Measurements from ENCODE around the gene EMC8.

EMC8 gene

DNA sequence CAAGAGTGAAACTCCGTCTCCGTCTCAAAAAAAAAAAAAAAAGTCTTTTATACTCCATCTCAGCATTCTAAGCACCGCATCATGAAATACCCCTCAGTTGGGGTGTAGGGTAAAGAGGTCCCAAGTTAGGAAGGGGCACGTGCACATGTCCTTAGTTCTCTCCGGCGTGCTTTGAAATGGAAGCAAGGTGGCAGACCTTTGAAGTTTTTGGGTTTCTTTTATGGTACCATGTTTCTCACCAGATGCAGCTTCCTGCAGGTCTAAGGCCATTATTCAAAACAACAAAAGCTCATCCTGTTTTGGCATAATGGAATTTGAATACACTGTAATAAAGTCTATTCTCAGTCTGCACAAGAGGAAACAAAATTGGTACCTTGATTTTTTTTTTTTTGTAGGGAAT, 9.6 kb downstream of the EMC8 start:
- no peaks in the 10 kb centered on the region for H3K36me3 ChIP-seq (ENCODE audit: control insufficient read depth, insufficient read depth, low read length)
- no peak overlapping the region for H2AFZ ChIP-seq
- peaks cover 50% of the 10 kb centered on the region for H3K79me2 ChIP-seq
- H3K4me3 ChIP-seq (ENCODE audit: low read depth, low read length) = no peak overlapping the region
- H3K9me3 ChIP-seq (ENCODE audit: control insufficient read depth, low read length) = no peaks in the 10 kb centered on the region
- H3K4me2 ChIP-seq (ENCODE audit: low read length) = no peak overlapping the region
- TF ChIP-seq, protein P1, sequence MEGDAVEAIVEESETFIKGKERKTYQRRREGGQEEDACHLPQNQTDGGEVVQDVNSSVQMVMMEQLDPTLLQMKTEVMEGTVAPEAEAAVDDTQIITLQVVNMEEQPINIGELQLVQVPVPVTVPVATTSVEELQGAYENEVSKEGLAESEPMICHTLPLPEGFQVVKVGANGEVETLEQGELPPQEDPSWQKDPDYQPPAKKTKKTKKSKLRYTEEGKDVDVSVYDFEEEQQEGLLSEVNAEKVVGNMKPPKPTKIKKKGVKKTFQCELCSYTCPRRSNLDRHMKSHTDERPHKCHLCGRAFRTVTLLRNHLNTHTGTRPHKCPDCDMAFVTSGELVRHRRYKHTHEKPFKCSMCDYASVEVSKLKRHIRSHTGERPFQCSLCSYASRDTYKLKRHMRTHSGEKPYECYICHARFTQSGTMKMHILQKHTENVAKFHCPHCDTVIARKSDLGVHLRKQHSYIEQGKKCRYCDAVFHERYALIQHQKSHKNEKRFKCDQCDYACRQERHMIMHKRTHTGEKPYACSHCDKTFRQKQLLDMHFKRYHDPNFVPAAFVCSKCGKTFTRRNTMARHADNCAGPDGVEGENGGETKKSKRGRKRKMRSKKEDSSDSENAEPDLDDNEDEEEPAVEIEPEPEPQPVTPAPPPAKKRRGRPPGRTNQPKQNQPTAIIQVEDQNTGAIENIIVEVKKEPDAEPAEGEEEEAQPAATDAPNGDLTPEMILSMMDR (IDR thresholded peaks at IDR 0.05) = no peak
- H3K27me3 ChIP-seq (ENCODE audit: control insufficient read depth, insufficient read depth, low read length) = no peaks in the 10 kb centered on the region
- no peak overlapping the region for H3K27ac ChIP-seq
- H3K9ac ChIP-seq = no peak overlapping the region
- H3K4me1 ChIP-seq = no peaks in the 10 kb centered on the region

DNA sequence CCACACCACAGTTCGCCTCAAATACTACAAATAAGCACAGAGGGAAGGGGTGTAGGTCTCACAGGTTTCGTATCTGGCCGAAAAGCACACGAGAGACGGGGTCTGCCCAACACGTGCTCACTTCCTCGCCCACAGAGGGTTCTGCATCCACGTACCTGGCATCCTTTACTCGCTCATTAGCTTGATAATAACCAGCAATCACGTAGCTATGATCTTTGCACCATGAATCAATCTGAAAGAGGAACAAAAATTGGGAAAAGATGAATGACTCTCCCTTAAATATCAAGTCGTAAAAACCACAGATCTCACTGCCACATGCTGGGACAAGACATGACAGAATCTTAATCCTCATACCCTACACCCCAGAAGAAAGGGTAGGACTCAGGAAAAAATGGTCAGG, 10.5 kb downstream of the EMC8 start:
- TF ChIP-seq, protein P1 (IDR thresholded peaks at IDR 0.05) = no peak
- peaks cover 49% of the 10 kb centered on the region for H3K79me2 ChIP-seq
- no peak overlapping the region for H3K27ac ChIP-seq
- no peaks in the 10 kb centered on the region for H3K4me1 ChIP-seq
- H3K9ac ChIP-seq = no peak overlapping the region
- H3K9me3 ChIP-seq (ENCODE audit: control insufficient read depth, low read length) = no peaks in the 10 kb centered on the region
- no peaks in the 10 kb centered on the region for H3K36me3 ChIP-seq (ENCODE audit: control insufficient read depth, insufficient read depth, low read length)
- no peak overlapping the region for H3K4me3 ChIP-seq (ENCODE audit: low read depth, low read length)
- H2AFZ ChIP-seq = no peak overlapping the region
- H3K27me3 ChIP-seq (ENCODE audit: control insufficient read depth, insufficient read depth, low read length) = no peaks in the 10 kb centered on the region
- H3K4me2 ChIP-seq (ENCODE audit: low read length) = no peak overlapping the region

DNA sequence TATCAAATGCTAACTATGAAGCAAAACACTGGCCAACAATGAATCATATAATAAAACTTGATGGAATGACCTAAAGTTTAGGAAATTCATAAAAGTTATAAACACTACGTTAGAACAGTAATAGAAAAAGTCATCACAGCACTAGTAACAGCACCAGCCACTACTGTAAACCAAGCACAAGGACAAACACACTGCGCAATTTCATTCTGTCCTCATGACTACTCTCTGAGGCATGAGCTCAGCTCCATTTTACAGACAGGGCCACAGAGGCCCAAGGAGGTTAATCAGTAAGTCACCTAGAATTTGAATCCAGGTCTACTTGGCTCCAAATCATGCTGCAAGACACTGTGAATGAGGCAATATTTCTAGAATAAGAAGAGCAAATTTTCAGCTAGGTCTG, 13.4 kb downstream of the EMC8 start:
- TF ChIP-seq, protein P1 (IDR thresholded peaks at IDR 0.05) = no peak
- Histone ChIP-seq H3K36me3 (ENCODE audit: control insufficient read depth, insufficient read depth, low read length) (no peaks in the 10 kb centered on the region), H3K4me3 (ENCODE audit: low read depth, low read length) (no peak overlapping the region), H3K27ac (no peak overlapping the region), H3K9ac (no peak overlapping the region), H3K4me2 (ENCODE audit: low read length) (no peak overlapping the region), H3K27me3 (ENCODE audit: control insufficient read depth, insufficient read depth, low read length) (no peaks in the 10 kb centered on the region), H2AFZ (no peak overlapping the region), H3K9me3 (ENCODE audit: control insufficient read depth, low read length) (no peaks in the 10 kb centered on the region), H3K4me1 (peaks cover 7% of the 10 kb centered on the region), H3K79me2 (peaks cover 30% of the 10 kb centered on the region)

DNA sequence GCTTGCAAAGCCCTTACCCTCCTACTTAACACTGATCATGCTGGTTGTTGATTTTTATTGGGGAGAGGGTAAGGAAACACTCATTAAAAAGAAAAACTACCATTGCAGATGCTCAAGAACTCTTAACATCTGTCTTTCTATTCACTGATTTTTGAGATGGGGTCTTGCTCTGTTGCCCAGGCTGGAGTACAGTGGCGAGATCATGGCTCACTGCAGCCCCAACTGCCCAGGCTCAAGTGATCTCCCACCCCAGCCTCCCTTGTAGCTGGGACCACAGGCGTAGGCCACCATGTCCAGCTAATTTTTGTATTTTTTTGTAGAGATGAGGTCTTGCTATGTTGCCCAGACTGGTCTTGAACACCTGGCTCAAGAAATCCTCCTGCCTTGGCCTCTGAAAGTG, 14.5 kb downstream of the EMC8 start:
- Histone ChIP-seq H3K36me3 (ENCODE audit: control insufficient read depth, insufficient read depth, low read length) (no peaks in the 10 kb centered on the region), H3K27ac (no peak overlapping the region)

DNA sequence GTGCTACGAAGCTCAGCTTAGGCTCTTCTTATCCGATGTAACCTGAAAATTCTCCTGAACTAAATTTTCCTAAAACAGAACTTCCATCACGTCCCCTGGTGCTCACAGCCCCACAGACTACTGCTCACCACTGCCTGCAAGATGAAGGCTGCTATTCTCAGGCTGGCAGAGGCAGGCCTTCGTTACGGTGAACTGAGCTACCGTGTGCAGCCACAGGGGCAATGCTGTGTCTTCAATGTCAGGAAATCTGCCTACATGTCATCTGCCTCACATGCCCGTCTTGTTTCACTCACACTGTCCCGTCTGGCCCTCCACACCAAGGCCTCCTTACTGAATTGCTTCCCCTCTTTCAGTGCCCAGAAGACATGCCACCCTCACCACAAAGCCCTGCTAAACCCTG, 15.9 kb downstream of the EMC8 start:
- Histone ChIP-seq H3K36me3 (ENCODE audit: control insufficient read depth, insufficient read depth, low read length) (no peaks in the 10 kb centered on the region), H3K4me2 (ENCODE audit: low read length) (no peak overlapping the region), H2AFZ (no peak overlapping the region), H3K27ac (no peak overlapping the region), H3K4me1 (peaks cover 7% of the 10 kb centered on the region), H3K4me3 (ENCODE audit: low read depth, low read length) (no peak overlapping the region), H3K79me2 (peaks cover 17% of the 10 kb centered on the region), H3K27me3 (ENCODE audit: control insufficient read depth, insufficient read depth, low read length) (no peaks in the 10 kb centered on the region), H3K9me3 (ENCODE audit: control insufficient read depth, low read length) (no peaks in the 10 kb centered on the region), H3K9ac (no peak overlapping the region)
- TF ChIP-seq, protein P1 (IDR thresholded peaks at IDR 0.05) = no peak

More for the DNA sequence above, 14.5 kb downstream of the EMC8 start:
- no peak overlapping the region for H3K4me3 ChIP-seq (ENCODE audit: low read depth, low read length)
- no peak overlapping the region for H3K4me2 ChIP-seq (ENCODE audit: low read length)
- H3K9ac ChIP-seq = no peak overlapping the region
- H3K4me1 ChIP-seq = peaks cover 7% of the 10 kb centered on the region
- H3K9me3 ChIP-seq (ENCODE audit: control insufficient read depth, low read length) = no peaks in the 10 kb centered on the region
- no peak overlapping the region for H2AFZ ChIP-seq
- no peaks in the 10 kb centered on the region for H3K27me3 ChIP-seq (ENCODE audit: control insufficient read depth, insufficient read depth, low read length)
- TF ChIP-seq, protein P1 (IDR thresholded peaks at IDR 0.05) = no peak
- H3K79me2 ChIP-seq = peaks cover 23% of the 10 kb centered on the region
